ENCODE results near the gene CCL16.

The CCL16 gene

DNA sequence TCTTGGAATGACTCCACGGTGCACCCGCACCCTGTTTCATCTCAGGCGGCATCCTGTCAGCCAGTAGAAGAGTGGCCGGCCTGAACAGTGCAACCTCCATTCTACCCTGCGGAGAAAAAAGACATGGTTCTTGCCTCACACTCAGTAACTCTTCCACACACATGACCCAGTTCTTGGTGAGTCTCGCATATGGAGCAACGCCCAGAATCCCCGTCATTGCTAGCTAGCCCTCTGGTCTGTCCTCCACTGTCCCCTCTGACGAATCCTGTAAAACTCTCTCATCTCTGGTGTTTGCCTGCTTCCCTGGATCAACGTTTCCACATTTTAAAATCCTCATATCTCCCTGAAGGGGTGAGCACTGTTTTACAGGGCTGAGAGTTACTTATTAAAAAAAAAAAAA is 46.5 kb downstream of the CCL16 start:
- no peak for DNase-seq

DNA sequence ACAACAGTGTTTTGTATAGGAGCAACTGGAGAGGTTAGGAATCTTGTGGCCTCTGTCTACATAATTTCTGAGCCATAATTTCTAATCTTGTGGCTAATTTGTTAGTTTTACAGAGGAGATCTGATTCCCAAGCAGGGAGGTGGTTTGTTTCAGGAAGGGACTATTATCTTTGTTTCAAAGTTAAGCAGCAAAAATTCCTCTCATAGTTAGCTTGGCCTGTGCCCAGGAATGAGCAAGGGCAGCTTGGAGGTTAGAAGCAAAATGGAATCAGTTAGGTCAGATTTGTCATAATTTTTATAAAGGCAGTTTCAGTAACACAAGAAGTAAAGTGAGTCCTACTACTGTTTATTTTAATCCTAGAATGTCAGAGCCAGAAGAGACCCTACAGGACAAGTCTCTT is 48.7 kb downstream of the CCL16 start:
- DNase-seq: no peak

DNA sequence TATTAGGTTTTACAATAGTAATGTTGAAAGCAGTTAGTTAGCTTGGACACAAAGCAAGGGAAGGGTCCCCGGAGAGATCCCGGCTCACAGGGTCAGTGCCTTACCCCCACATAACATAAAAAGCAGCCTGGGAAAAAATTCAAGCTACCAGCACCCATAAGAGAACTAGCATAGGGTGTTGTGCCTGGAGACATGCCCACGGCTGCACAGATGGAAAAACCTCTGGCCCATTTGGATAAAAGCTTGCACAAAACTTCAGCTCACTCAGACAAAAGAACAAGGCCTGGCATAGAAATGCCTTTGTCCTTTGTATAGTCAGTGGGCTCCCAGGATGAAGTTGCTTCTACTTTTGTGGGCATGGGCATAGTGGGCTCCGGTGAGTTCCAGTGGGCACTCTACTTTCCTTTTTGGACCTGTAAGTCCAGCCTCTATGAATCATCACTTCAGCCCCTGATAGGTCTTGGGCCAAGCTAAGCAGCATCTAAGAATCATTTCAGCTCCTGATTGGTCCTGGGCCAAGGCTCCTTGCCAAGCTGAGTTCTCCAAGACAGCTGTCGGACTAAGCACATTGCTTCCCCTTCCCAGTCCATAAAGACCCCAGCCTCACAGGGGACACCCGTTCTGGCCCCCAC is 49.4 kb downstream of the CCL16 start:
- DNase-seq: no peak

DNA sequence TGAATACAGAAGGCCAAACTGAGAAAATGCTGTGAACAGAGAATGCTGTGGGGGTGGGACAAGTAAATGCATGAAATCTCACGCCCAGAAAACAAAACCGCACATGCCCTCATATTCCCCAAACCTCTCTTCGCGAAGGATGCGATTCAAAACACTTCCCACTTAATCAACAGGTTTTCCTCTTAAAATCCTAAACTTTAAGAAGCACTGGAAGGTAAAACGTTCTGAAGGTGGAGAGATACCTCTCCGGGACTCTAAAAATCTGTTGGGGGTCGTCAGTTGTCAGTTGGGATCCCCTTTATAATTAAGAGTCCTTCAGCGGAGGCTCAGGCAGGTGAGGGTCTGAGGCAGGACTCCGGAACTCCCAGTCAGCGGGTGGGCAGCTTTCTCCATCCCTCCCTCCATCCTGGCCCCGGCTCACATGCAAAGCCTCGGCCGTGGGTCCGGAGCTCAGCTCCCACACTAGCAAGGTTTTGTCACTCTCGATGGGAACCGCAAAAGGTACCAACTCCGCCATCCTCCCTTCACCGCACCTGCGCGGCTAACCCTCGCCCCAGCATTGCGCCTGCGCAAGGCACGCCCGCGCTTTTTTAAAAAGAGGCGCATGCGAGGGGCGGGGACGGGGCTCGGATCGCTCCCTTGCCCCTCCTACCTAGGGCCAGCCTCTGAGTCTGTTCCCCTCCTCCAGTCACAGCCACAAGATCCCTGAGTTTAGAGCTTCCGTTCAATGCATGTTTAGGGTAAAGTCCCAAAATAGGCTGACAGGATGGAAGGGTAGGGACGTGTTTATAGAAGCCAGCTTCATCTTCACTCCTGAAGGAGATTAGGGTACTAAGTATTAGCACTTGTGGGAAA is 50.9 kb downstream of the CCL16 start, which contains the start of gene RDM1:
RDM1 (minus strand) TSS at position 563 of the 855 bp plus-strand sequence; CDS start at position 517, 46 bp downstream.
- DNase-seq: peak; percentile 82

DNA sequence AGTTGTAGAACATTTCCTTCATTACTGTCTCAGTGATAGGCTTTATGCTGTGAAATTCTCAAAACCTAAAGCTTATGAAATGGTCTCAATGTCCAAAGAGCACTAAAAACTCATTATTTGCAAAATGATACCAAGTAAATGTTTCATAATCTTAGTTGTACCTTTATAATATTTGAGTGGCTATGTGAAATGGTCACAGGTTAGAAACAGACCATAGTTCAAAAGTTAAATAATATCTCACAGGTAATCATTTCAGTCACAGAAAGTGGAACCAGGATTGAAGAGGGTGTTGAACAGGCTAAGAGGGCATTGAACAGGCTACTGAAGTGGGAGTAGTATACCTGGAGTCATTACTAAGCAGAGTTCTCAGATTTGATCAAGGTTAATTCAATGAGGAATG is 53.6 kb downstream of the CCL16 start:
- no peak for DNase-seq
